Glutamatergic neuron (in vitro differentiated cells): ENCODE results near the gene ZNF784. TPM values are rescaled to one million over a fixed set of nuclear protein-coding genes. Genes with fewer than 3 reads are reported as not detected.
"Not testable (repeated sequence)": the region's sequence is repeated elsewhere in the genome, so short reads cannot be mapped to it uniquely, and the experiment has no call there.

Experiments used
- DNase-seq: peaks from one replicate; pipeline ENCODE4 v3.0.0; 2022
- H3K27ac Mint-ChIP-seq: one replicate; pipeline ENCODE4 v1.8.0; 2020; ENCODE audit warnings: mild to moderate bottlenecking, mixed read lengths, inconsistent platforms; ENCODE audit not compliant: unreplicated experiment
- H3K27me3 Mint-ChIP-seq: one replicate; pipeline ENCODE4 v1.8.0; 2020; ENCODE audit warnings: mild to moderate bottlenecking, moderate library complexity, mixed read lengths, inconsistent platforms; ENCODE audit not compliant: unreplicated experiment
- H3K36me3 Mint-ChIP-seq: one replicate; pipeline ENCODE4 v1.8.0; 2020; ENCODE audit warnings: mild to moderate bottlenecking, mixed read lengths, inconsistent platforms; ENCODE audit not compliant: unreplicated experiment
- H3K4me1 Mint-ChIP-seq: one replicate; pipeline ENCODE4 v1.8.0; 2020; ENCODE audit warnings: mild to moderate bottlenecking, low read depth, mixed read lengths, inconsistent platforms; ENCODE audit not compliant: unreplicated experiment
- H3K4me3 Mint-ChIP-seq: one replicate; pipeline ENCODE4 v1.8.0; 2020; ENCODE audit warnings: mild to moderate bottlenecking, mixed read lengths, inconsistent platforms; ENCODE audit not compliant: unreplicated experiment
- H3K9me3 Mint-ChIP-seq: one replicate; pipeline ENCODE4 v1.8.0; 2020; ENCODE audit warnings: mild to moderate bottlenecking, moderate library complexity, mixed read lengths, inconsistent platforms; ENCODE audit not compliant: unreplicated experiment
- total RNA-seq: library from RNA; stranded (reverse); fragmentation: NEBNext Ultra II Directional; extraction: Animal tissue kit (Norgen Biotek cat#: 25700); gene quantifications from one replicate; pipeline ENCODE4 v1.2.1, GENCODE V29; 2021; ENCODE audit not compliant: unreplicated experiment
- TF ChIP-seq, protein P1 (sequence below): fragments of 200-600 bp; sonication (generic); IDR thresholded peaks from one replicate; pipeline ENCODE4 v1.5.0; 2021; ENCODE audit not compliant: partially characterized antibody, unreplicated experiment

The ZNF784 gene
- total RNA-seq, 1 donor from 2014 or later: 8.4 TPM

DNA sequence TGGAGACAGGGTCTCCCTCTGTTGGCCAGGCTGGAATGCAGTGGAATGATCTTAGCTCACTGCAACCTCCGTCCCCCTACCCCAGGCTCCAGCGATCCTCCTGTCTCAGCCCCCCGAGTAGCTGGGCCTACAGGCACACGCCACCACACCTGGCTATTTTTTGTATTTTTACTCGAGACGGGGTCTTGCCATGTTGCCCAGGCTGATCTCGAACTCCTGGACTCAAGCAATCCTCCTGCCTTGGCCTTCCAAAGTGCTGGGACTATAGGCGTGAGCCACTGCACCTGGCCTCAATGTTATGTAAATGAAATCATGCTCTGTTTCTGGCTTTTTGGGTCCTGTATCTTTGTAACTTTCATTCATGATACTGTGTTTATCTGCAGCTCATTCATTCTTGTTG, 35.6 kb downstream of the ZNF784 start:
- Mint-ChIP-seq H3K27ac (no peak overlapping the region), H3K36me3 (no peaks in the 10 kb centered on the region), H3K4me1 (peaks cover 8% of the 10 kb centered on the region), H3K27me3 (peaks cover 12% of the 10 kb centered on the region), H3K9me3 (peaks cover 9% of the 10 kb centered on the region), H3K4me3 (no peak overlapping the region)
- no peak for DNase-seq
- TF ChIP-seq, protein P1, sequence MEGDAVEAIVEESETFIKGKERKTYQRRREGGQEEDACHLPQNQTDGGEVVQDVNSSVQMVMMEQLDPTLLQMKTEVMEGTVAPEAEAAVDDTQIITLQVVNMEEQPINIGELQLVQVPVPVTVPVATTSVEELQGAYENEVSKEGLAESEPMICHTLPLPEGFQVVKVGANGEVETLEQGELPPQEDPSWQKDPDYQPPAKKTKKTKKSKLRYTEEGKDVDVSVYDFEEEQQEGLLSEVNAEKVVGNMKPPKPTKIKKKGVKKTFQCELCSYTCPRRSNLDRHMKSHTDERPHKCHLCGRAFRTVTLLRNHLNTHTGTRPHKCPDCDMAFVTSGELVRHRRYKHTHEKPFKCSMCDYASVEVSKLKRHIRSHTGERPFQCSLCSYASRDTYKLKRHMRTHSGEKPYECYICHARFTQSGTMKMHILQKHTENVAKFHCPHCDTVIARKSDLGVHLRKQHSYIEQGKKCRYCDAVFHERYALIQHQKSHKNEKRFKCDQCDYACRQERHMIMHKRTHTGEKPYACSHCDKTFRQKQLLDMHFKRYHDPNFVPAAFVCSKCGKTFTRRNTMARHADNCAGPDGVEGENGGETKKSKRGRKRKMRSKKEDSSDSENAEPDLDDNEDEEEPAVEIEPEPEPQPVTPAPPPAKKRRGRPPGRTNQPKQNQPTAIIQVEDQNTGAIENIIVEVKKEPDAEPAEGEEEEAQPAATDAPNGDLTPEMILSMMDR: no peak

DNA sequence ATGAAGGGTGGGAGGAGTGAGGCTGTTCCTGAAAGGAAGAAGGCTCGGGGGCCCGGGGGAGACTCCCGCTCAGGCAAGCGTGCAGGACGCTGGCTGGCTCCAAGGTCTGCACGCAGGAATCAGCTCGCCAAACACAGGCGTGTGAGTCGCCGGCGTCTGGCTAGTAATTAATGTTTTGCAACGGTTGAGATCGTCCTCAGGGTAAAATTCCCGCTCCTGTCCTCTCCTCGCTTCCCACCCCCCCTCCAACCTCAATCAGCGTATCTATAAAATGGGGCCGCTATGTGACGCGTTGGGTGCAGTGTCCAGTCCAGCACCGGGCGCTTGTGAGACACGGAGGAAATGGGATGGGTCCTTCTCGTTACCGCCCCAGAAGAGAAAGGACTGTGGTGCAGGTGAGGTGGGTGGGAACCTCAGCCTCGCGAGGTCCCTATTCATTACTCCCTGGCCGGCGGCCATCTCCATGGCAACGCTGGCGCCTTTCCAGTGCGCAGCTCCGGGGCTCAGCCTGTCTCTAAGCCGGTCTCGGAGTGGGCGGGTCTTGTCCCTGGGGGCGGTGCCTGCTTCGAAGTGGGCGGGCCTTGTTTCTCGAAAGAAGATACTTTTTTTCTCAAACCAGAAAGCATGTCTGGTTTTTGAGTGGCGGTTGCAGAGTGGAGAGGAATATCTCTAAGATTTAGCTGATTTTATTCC, 37.2 kb downstream of the ZNF784 start:
- peak overlapping the region; percentile 64 for H3K27ac Mint-ChIP-seq
- peaks cover 8% of the 10 kb centered on the region for H3K4me1 Mint-ChIP-seq
- H3K4me3 Mint-ChIP-seq: peak overlapping the region; percentile 89
- peaks cover 7% of the 10 kb centered on the region for H3K9me3 Mint-ChIP-seq
- H3K27me3 Mint-ChIP-seq: peaks cover 12% of the 10 kb centered on the region
- H3K36me3 Mint-ChIP-seq: no peaks in the 10 kb centered on the region
- TF ChIP-seq, protein P1: no peak
- DNase-seq: peak; percentile 97

DNA sequence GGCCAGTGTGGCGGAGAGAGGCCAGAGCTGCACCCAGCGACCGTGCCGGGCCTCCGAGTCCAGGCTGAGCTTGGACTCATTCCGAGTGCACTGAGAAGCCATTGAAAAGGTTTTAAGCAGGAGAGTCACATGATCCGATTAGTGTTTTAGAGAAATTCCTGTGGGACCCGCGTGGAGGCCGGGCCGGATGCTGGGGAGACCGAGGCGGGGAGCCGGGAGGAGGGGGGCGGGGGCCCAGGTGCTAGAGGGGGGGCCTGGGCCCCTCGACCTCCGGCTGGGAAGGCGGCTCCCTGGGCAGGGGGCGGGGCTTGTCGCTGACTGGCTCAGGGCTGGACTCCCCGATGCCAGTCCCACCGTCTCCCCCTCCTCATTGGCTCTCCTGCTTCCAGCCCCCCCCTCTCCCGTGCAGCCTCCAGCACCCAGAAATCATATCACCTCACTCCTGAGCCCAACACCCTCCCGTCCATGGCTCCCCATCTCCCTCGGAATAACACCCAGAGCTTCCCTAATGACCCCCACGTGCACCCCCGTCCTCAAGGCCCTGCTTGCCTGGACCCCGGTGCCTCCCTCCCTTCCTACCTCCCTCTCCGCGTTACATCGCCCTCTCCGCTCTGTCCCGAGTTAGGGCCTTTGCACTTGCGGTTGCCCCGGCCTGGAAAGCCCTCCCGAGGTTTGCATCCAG, 38.6 kb downstream of the ZNF784 start:
- Mint-ChIP-seq H3K27me3 (peaks cover 5% of the 10 kb centered on the region), H3K27ac (peak overlapping the region; percentile 95), H3K4me3 (peak overlapping the region; percentile 89)

DNA sequence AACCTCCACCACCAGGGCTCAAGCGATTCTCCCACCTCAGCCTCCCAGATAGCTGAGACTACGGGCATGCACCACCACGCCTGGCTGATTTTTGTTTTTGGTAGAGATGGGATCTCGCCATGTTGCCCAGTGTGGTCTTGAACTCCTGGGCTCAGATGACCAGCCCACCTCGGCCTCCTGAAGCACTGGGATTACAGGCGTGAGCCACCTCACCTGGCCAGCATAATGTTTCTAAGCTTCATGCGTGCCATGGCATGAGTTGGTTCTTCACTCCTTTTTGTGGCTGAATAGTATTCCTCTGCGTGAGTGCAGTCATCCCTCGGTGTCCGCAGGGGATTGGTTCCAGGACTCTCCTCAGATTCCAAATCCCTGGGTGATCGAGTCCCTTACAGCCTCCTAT, 39.5 kb downstream of the ZNF784 start:
- peaks cover 8% of the 10 kb centered on the region for H3K4me1 Mint-ChIP-seq
- peaks cover 11% of the 10 kb centered on the region for H3K9me3 Mint-ChIP-seq
- TF ChIP-seq, protein P1: no peak
- H3K36me3 Mint-ChIP-seq: no peaks in the 10 kb centered on the region
- H3K27me3 Mint-ChIP-seq: peaks cover 3% of the 10 kb centered on the region
- no peak overlapping the region for H3K27ac Mint-ChIP-seq
- no peak for DNase-seq
- H3K4me3 Mint-ChIP-seq: peak overlapping the region; percentile 85

More for the DNA sequence above, 38.6 kb downstream of the ZNF784 start:
- TF ChIP-seq, protein P1: no peak
- peaks cover 7% of the 10 kb centered on the region for H3K9me3 Mint-ChIP-seq
- H3K4me1 Mint-ChIP-seq: peaks cover 8% of the 10 kb centered on the region
- DNase-seq: peak; percentile 92
- no peaks in the 10 kb centered on the region for H3K36me3 Mint-ChIP-seq

DNA sequence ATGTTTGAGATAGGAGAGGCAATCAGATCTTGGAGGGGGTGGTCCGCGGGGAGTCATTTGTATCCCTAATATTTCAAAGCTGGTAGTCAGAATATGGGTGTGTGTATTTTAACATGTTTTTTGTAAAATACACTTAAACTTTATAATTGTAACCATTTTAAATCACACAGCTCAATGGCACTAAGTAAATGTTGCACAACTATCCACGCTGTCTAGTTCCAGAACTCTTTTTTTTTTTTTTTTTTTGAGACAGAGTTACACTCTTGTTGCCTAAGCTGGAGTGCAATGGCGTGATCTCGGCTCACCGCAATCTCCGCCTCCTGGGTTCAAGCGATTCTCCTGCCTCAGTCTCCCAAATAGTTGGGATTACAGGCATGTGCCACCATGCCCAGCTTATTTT, 40.5 kb downstream of the ZNF784 start:
- peaks cover 15% of the 10 kb centered on the region for H3K9me3 Mint-ChIP-seq

DNA sequence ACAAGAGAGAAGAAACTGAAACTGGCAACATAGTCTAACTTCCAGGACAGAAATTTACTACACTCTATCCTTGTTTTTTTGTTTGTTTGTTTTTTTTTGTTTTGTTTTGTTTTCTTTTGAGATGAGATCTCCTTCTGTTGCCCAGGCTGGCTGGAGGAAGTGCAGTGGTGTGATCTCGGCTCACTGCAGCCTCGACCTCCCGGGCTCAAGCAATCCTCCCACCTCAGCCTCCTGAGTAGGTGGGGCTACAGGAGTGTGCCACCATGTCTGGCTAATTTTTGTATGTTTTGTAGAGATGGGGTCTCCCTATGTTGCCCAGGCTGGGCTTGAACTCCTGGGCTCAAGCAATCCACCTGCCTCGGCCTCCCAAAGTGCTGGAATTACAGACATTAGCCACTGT, 42.1 kb downstream of the ZNF784 start:
- H3K9me3 Mint-ChIP-seq: peaks cover 15% of the 10 kb centered on the region
- not testable (repeated sequence) for H3K27me3 Mint-ChIP-seq, H3K27ac Mint-ChIP-seq, DNase-seq, H3K4me1 Mint-ChIP-seq, H3K36me3 Mint-ChIP-seq
- H3K4me3 Mint-ChIP-seq: peak overlapping the region; percentile 76

More for the DNA sequence above, 40.5 kb downstream of the ZNF784 start:
- not testable (repeated sequence) for DNase-seq, H3K27me3 Mint-ChIP-seq, H3K27ac Mint-ChIP-seq, H3K4me3 Mint-ChIP-seq, H3K4me1 Mint-ChIP-seq, H3K36me3 Mint-ChIP-seq
